OCI-LY1 (cell line): ENCODE measurements around the gene CHRM1.

ENCODE experiments used
- EZH2 ChIP-seq: fragments of 200-600 bp; sonication (generic), shearing (Covaris generic); IDR thresholded peaks from 2 replicates; pipeline ENCODE4 v1.8.0; 2017; ENCODE audit warnings: borderline replicate concordance, mixed run types, mild to moderate bottlenecking, antibody characterized with exemption, low read length, moderate library complexity, mixed read lengths
- TF ChIP-seq, protein P1 (sequence below): fragments of 200-600 bp; sonication (generic), shearing (Covaris generic); IDR thresholded peaks from 2 replicates; pipeline ENCODE4 v1.5.1; 2017; ENCODE audit warnings: mild to moderate bottlenecking, antibody characterized with exemption, low read length, moderate library complexity, mixed read lengths

DNA sequence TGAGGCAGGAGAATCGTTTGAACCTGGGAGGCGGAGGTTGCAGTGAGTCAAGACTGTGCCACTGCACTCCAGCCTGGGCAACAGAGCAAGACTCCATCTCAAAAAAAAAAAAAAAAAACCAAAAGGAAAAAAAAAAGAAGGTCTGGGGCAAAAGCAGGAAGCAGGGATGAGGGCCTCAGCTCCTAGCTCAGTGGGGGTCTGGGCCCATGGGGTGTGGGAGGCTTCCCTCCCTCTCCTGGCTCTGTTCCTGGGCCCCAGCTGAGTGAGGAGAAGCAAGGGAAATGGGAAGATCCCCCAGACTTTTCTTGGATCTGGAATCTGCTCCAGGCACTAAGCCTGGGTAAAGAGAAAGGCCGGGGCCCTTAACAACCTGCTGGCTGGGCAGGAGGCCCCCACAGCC is 8.9 kb downstream of the CHRM1 start:
- TF ChIP-seq, protein P1, sequence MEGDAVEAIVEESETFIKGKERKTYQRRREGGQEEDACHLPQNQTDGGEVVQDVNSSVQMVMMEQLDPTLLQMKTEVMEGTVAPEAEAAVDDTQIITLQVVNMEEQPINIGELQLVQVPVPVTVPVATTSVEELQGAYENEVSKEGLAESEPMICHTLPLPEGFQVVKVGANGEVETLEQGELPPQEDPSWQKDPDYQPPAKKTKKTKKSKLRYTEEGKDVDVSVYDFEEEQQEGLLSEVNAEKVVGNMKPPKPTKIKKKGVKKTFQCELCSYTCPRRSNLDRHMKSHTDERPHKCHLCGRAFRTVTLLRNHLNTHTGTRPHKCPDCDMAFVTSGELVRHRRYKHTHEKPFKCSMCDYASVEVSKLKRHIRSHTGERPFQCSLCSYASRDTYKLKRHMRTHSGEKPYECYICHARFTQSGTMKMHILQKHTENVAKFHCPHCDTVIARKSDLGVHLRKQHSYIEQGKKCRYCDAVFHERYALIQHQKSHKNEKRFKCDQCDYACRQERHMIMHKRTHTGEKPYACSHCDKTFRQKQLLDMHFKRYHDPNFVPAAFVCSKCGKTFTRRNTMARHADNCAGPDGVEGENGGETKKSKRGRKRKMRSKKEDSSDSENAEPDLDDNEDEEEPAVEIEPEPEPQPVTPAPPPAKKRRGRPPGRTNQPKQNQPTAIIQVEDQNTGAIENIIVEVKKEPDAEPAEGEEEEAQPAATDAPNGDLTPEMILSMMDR: no peak
- TF ChIP-seq EZH2: no peak
